Ishikawa (cell line): ENCODE data around the gene KPTN.

Experiments
- CREB1 ChIP-seq: IDR thresholded peaks from 2 replicates; pipeline ENCODE4 v1.6.1; 2012; ENCODE audit warnings: low read depth
- EGR1 ChIP-seq: IDR thresholded peaks from 2 replicates; pipeline ENCODE4 v1.6.1; 2012
- EP300 ChIP-seq: IDR thresholded peaks from 2 replicates; pipeline ENCODE4 v1.6.1; 2012; ENCODE audit warnings: borderline replicate concordance
- MAX ChIP-seq: IDR thresholded peaks from 2 replicates; pipeline ENCODE4 v1.6.1; 2012
- RAD21 ChIP-seq: IDR thresholded peaks from 2 replicates; pipeline ENCODE4 v1.6.1; 2012; ENCODE audit warnings: low read depth
- REST ChIP-seq: IDR thresholded peaks from 2 replicates; pipeline ENCODE4 v1.6.1; 2012; ENCODE audit warnings: low read depth, mild to moderate bottlenecking
- TAF1 ChIP-seq: IDR thresholded peaks from 2 replicates; pipeline ENCODE4 v1.6.1; 2012; ENCODE audit warnings: low read depth, mild to moderate bottlenecking
- TCF12 ChIP-seq: IDR thresholded peaks from 2 replicates; pipeline ENCODE4 v1.6.1; 2012; ENCODE audit warnings: low read depth

GRCh38 chr19:47446534-47447469 lies 37.2 kb downstream of the KPTN start:
- TF ChIP-seq MAX (no peak), TAF1 (no peak), RAD21 (no peak), EGR1 (no peak), REST (no peak), EP300 (no peak), CREB1 (no peak), TCF12 (no peak)
